Activated CD8-positive, alpha-beta memory T cell treated with anti-CD3 and anti-CD28 coated beads, Interleukin-2, amount 50 U/mL, for 1 hour (primary cell): ENCODE data around the gene PDZK1.
"Not testable (repeated sequence)": the region's sequence is repeated elsewhere in the genome, so short reads cannot be mapped to it uniquely, and the experiment has no call there.

Experiments
- DNase-seq: peaks from one replicate; pipeline ENCODE4 v3.0.0-alpha.2; 2020; ENCODE audit errors: extremely low read depth

PDZK1 gene

DNA sequence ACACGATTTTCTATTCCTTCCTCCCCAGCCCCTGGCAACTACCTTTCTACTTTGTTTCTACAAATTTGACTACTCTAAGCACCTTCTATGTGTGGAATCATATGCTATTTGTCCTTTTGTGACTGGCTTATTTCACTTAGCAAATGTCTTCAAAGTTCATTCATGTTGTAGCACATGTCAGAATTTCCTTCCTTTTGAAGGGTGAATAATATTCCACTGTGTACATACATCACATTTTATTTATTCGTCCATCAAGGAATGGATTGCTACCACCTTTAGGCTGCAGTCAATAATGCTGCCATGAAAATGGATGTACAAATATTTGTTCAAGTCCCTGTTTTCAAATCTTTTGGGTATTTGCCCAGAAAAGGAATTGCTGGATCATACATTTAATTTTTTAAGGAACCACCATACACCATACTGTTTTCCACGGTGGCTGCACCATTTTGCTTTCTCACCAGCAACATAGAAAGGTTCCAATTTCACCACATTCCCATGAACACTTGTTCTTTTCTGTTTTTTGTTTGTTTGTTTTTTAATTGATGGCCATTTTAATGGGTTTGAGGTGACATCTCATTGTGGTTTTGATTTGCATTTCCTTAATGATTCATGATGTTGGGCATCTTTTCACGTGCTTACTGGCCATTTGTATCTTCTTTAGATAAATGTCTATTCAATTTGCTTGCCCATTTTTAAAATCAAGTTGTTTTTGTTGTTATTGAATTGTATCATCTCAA, 3.3 kb upstream of the PDZK1 start:
- no peak for DNase-seq

GRCh38 chr1:145708063-145708462, 895 bp upstream of the PDZK1 start:
- DNase-seq: no peak

- no peak for DNase-seq
Measured at GRCh38 chr1:145706086-145706664, 993 bp downstream of the PDZK1 start.

DNA sequence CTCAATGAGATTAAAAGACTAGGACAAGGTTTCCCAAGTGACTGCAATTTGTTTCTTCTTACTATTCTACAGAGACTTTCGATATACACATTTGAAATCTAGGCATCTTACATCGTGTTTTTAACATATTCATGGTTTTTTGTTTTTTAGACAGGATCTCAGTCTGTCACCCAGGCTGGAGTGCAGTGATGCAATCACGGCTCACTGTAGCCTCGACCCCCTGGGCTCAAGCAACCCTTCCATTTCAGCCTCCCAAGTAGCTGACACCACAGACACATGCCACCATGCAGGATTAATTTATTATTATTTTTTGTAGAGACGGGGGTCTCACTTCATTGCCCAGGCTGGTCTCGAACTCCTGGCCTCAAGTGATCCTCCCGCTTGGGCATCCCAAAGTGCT, 1.5 kb downstream of the PDZK1 start:
- no peak for DNase-seq

DNA sequence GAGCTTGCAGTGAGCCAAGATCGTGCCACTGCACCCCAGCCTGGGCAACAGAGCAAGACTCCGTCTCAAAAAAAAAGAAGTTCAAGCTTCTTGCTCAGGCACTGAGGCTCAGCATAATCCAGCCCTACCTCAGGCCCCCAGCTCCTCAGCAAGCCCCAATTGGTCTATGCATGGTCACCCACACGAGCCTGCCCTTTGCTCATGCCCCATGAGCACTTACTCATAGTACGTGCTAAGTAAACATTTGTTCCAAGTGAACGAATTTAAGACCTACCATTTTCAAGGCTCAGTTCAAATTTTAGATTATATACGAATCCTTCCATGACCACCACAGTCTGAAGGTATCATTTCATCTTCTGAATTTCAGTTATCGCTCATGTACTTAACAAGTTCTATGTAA, 4.3 kb downstream of the PDZK1 start:
- no peak for DNase-seq

GRCh38 chr1:145702052-145702451, 5.1 kb downstream of the PDZK1 start:
- no peak for DNase-seq

GRCh38 chr1:145701306-145701862, 5.8 kb downstream of the PDZK1 start:
- no peak for DNase-seq

GRCh38 chr1:145696630-145696960, 10.6 kb downstream of the PDZK1 start:
- no peak for DNase-seq

- DNase-seq: no peak
Measured at GRCh38 chr1:145695821-145696629, 11.1 kb downstream of the PDZK1 start.

- no peak for DNase-seq
Measured at GRCh38 chr1:145692785-145693443, 14.3 kb downstream of the PDZK1 start.

DNA sequence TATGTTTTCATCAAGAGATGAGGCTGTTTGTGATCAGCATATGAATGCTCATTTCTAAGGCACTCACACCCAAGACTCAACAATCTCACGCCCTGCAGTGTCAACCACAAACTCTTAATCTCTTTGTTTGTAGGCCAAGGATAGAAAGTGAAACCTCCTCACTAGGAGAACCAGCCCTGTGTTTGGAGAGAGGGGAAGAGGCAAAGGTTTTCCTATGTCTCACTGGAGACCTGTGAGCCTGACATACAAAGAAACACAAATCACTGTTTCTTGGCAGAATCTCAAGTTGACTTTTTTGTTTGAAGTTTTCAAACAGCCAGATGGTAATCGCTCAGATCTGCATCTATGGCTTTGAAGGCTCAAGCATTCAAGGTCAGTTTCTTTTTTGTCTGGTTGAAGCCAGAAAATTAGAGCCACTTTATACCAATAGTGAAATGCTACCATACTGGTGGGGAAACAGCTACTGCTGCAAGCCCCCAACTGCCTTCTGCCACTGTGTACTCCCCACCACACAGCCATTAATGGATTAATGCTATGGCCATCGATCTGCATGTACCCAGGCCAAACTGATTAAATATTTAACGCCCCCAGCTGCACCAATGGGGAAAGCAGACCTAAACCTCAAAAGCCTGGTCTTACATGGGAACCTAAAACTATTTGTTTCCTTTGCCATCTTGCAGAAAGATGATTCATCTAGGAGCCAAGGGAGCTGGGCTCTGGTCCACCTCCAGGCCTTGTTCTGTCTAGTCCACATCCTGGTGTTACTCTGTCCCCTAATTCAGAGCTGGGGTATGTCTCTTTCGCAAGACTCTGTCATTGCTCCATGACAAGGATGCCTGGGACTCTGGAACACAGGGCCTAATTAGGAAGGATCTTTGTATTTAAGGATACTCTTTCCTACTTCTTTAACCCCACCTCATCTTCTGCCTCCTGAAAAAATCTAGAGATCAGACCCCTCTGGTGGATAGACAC, 16.3 kb downstream of the PDZK1 start:
- no peak for DNase-seq

DNA sequence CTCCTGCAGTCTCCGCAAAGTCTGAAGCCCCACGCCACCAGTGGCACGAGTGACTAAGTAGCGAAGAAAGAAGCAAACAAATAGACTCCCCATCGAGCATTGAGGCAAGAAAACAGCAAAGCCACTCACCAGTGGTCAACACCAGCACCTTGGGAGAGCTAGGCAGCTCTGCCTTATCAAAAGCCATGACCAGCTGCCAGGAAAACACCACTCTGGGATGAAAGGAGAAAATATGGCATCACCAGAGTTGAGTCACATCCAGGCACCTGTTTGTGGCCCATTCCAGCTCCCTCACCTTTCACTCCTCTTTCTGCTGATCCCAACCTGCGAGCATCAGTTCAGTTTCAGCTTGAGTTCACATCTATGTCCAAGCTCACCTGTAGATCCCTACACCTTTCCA, 17.2 kb downstream of the PDZK1 start:
- DNase-seq: no peak

DNA sequence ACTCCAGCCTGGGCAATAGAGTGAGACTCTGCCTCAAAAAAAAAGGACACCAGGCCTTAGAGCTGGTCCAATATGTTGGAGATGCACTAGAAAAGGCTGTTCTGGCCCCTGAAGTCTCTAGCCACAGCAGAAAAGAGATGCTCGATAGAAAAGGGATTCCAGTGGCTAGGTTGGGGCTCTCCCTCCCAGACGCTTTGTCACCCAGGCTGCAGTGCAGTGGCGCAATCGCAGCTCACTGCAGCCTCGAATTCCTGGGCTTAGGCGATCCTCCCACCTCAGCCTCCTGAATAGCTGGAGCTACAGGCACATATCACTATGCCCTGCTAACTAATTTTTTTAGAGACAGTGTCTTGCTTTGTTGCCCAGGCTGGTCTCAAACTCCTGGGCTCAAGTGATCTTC, 18.2 kb downstream of the PDZK1 start:
- no peak for DNase-seq

DNA sequence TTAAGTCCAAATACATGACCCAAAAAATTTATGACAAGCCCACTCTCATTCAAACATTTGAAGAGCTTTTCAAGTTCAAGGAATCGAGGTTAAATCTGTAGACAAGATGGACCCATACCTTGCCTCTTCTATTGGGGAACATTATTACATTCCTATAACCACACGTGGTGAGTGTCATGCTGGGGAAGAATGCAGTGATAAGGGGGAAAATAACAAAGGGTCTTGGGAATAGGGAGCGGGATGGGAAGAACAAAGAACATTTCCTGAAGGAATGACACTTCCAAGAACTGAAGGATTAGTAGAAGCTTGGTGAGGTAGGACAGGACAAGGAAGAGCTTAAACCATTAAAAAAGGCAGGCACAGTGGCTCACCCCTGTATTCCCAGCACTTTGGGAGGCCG, 18.8 kb downstream of the PDZK1 start:
- no peak for DNase-seq

DNA sequence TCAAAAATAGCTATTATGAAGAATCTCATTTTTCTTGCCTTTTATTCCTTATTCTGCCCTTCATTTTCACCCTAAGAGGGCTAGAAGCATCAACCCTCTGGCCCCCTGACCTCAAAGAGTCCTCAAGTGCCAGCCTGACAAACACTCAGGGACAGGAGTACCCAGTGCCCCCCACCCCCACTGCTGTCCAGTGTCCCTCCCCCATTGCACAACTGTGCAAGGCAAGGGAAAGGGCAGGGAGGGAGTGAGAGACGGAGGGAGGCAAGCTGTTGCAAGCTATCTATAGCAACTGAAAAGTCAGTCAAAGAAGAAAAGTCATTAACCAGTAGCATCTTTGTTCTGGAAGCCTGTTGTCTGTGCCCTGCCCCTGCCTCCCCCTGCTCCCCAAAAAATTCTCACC, 21.1 kb downstream of the PDZK1 start:
- not testable (repeated sequence) for DNase-seq

DNA sequence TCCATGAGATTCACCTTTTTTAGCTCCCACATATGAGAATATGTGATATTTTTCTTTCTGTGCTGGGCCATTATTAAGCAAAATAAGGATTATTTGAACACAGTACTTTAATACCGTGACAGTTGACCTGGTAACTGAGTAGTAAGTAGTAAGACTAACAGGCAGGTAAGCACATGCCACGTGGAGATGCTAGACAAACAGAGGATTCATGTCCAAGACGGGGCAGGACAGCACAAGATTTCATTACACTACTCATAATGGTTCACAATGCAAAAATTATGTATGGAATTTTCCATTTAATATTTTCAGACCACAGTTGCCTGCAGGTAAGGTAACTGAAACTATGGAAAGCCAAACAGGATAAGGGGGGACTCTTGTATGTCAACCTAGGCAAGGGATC, 22.3 kb downstream of the PDZK1 start:
- not testable (repeated sequence) for DNase-seq

DNA sequence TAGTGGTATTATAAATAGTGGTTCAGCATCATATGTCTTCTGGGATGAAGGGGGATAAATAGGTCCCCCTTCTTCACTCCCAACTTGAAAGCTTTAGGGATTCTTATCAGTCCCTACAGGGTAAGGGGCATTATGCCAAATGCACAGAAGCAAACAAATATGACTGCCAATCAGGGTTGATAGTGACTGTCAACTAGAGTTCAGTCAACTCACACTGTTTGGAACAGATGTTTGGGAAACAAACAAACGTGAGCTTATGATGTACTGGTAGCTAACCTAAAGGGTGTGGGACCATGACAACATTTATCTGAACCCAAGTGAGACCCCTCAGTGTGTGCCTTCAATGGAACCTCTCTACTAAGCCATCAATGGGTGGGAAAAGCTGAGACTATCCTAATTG, 34.0 kb downstream of the PDZK1 start:
- not testable (repeated sequence) for DNase-seq

- DNase-seq: not testable (repeated sequence)
Measured at GRCh38 chr1:145670995-145671745, 36.0 kb downstream of the PDZK1 start.

DNA sequence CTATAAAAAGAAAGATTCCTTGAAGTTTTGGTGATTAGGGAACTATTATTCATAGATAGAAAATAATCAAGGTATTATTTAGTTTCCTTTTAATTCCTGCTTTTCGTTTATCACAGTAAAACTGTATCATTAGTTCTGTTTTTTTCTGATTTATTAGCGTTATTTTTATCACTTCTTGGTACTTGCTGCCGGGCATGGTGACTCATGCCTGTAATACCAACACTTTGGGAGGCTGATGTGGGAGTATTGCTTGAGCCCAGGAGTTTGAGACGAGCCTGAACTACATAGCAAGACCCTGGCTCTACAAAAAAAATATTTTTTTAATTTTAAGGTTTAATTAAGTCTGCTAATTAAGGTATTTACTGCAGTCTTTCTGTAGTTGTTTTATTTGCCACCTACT, 42.2 kb downstream of the PDZK1 start:
- DNase-seq: not testable (repeated sequence)

DNA sequence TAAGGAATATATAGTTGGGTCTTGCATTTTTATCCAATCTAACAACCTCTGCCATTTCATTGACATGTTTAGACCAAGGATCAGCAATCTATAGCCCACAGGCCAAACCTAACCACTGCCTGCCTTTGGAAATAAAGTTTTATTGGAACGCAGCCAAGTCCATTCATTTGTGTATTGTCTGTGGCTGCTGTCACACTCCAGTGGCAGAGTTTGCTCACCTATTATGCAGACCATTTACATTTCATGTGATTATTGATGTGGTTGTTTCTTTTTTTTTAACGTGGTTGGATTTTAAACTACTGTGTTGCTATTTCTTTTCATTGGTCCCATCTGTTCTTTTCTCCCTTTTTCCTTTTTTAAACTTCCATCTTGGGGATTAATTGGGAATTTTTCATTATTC, 44.7 kb downstream of the PDZK1 start:
- not testable (repeated sequence) for DNase-seq
